Activated CD4-positive, alpha-beta T cell treated with anti-CD3 and anti-CD28 coated beads for 36 hours (primary cell): ENCODE measurements around the gene PNRC1. TPM values are rescaled to one million over a fixed set of nuclear protein-coding genes. Genes with fewer than 3 reads are reported as not detected.

Experiments
- ATAC-seq: fragments of 200-7000 bp; cut with Tn5 transposase; one replicate; pipeline ENCODE4 v1.10.0; 2021; ENCODE audit warnings: mild to moderate bottlenecking, moderate library complexity
- CTCF ChIA-PET: fragments of 350-600 bp; sonication (Branson Sonifier 250); formaldehyde crosslinking; loops from one replicate; lab custom pipeline; 2021; ENCODE audit warnings: antibody characterized with exemption; lab: Charles Lee
- POLR2A ChIA-PET: fragments of 350-600 bp; sonication (Branson Sonifier 250); formaldehyde crosslinking; loops from one replicate; lab custom pipeline; 2021; ENCODE audit warnings: antibody characterized with exemption, inconsistent platforms; lab: Charles Lee
- DNase-seq: peaks from one replicate; pipeline ENCODE4 v3.0.0-alpha.2; 2020
- H3K27ac Mint-ChIP-seq: one replicate; pipeline ENCODE4 v1.8.0; 2021; ENCODE audit warnings: mixed read lengths
- H3K27me3 Mint-ChIP-seq: one replicate; pipeline ENCODE4 v1.8.0; 2021; ENCODE audit warnings: mixed read lengths
- H3K36me3 Mint-ChIP-seq: one replicate; pipeline ENCODE4 v1.8.0; 2021; ENCODE audit warnings: low read depth, mixed read lengths
- H3K4me1 Mint-ChIP-seq: one replicate; pipeline ENCODE4 v1.8.0; 2021; ENCODE audit warnings: mixed read lengths
- H3K4me3 Mint-ChIP-seq: one replicate; pipeline ENCODE4 v1.8.0; 2021; ENCODE audit warnings: mild to moderate bottlenecking, moderate library complexity, mixed read lengths
- H3K9me3 Mint-ChIP-seq: one replicate; pipeline ENCODE4 v1.8.0; 2021; ENCODE audit warnings: low read depth, mixed read lengths
- intact Hi-C, 2 experiments: fragments of 100-400 bp; cut with DNase I in 1 of 2; cut with micrococcal nuclease in 1 of 2; formaldehyde crosslinking; loops; one replicate each; pipeline versions ENCODE4 v1.14.2 to v1.15.1; 2022 to 2024; cut with DNase I, micrococcal nuclease
- total RNA-seq, 2 experiments: library from RNA; stranded (reverse); gene quantifications; one replicate each; pipeline ENCODE4 v1.2.3, GENCODE V29; 2021

PNRC1 gene
- total RNA-seq, 2 experiments from 2014 or later = 85.6 to 93.7 TPM

- H3K27me3 Mint-ChIP-seq = no peaks in the 10 kb centered on the region
- H3K36me3 Mint-ChIP-seq = no peaks in the 10 kb centered on the region
These were observed 35.6 kb upstream of the PNRC1 start for GRCh38 chr6:89045011-89045387.

GRCh38 chr6:89045576-89045975, 35.0 kb upstream of the PNRC1 start:
- intact Hi-C loops = no loop called here
- H3K36me3 Mint-ChIP-seq = no peaks in the 10 kb centered on the region
- no peaks in the 10 kb centered on the region for H3K27me3 Mint-ChIP-seq
- no peak overlapping the region for H3K4me3 Mint-ChIP-seq
- CTCF ChIA-PET = no interaction called here
- DNase-seq (no peak), ATAC-seq (no peak)
- no peaks in the 10 kb centered on the region for H3K9me3 Mint-ChIP-seq
- no peaks in the 10 kb centered on the region for H3K4me1 Mint-ChIP-seq
- H3K27ac Mint-ChIP-seq = no peak overlapping the region
- POLR2A ChIA-PET = no interaction called here

More at GRCh38 chr6:89045011-89045387, 35.6 kb upstream of the PNRC1 start:
- H3K4me1 Mint-ChIP-seq = no peaks in the 10 kb centered on the region
- no peak overlapping the region for H3K4me3 Mint-ChIP-seq
- intact Hi-C loops = no loop called here
- ChIA-PET CTCF (no interaction called here), POLR2A (no interaction called here)
- no peak overlapping the region for H3K27ac Mint-ChIP-seq
- no peak for ATAC-seq
- no peaks in the 10 kb centered on the region for H3K9me3 Mint-ChIP-seq
- no peak for DNase-seq

- Mint-ChIP-seq H3K27ac (no peak overlapping the region), H3K36me3 (no peaks in the 10 kb centered on the region), H3K9me3 (no peaks in the 10 kb centered on the region), H3K4me1 (peaks cover 12% of the 10 kb centered on the region), H3K27me3 (no peaks in the 10 kb centered on the region), H3K4me3 (no peak overlapping the region)
- no peak for ATAC-seq
- intact Hi-C loops = no loop called here
- POLR2A ChIA-PET = no interaction called here
- CTCF ChIA-PET = interaction anchor here (1.2 to 1.7 kb wide), 2 partner anchors 22 to 65 kb away, joined by 3 to 4 read pairs; no protein-coding TSS in a partner anchor
- DNase-seq = no peak
These were observed 33.1 kb upstream of the PNRC1 start for GRCh38 chr6:89047473-89047872.

- no peak for DNase-seq
- no peak for ATAC-seq
- Mint-ChIP-seq H3K4me1 (peaks cover 12% of the 10 kb centered on the region), H3K27ac (no peak overlapping the region), H3K4me3 (no peak overlapping the region), H3K9me3 (no peaks in the 10 kb centered on the region), H3K27me3 (no peaks in the 10 kb centered on the region), H3K36me3 (no peaks in the 10 kb centered on the region)
- ChIA-PET POLR2A (no interaction called here), CTCF (interaction anchor here (0.6 kb wide), 1 partner anchor 29 kb away, joined by 3 read pairs; no protein-coding TSS in a partner anchor)
- intact Hi-C loops = no loop called here
These were observed 32.1 kb upstream of the PNRC1 start for GRCh38 chr6:89048288-89048923.

GRCh38 chr6:89048985-89049384, 31.6 kb upstream of the PNRC1 start:
- no peaks in the 10 kb centered on the region for H3K27me3 Mint-ChIP-seq
- CTCF ChIA-PET = no interaction called here
- no peaks in the 10 kb centered on the region for H3K9me3 Mint-ChIP-seq
- no peak for ATAC-seq
- POLR2A ChIA-PET = no interaction called here
- intact Hi-C loops = no loop called here
- no peak overlapping the region for H3K27ac Mint-ChIP-seq
- H3K4me3 Mint-ChIP-seq = no peak overlapping the region
- peaks cover 12% of the 10 kb centered on the region for H3K4me1 Mint-ChIP-seq
- DNase-seq = no peak
- H3K36me3 Mint-ChIP-seq = no peaks in the 10 kb centered on the region

- CTCF ChIA-PET = interaction anchor here (0.5 to 1.2 kb wide), 3 partner anchors 28 to 95 kb away, joined by 3 read pairs; no protein-coding TSS in a partner anchor
- no peak for ATAC-seq
- intact Hi-C loops = no loop called here
- Mint-ChIP-seq H3K9me3 (no peaks in the 10 kb centered on the region), H3K4me3 (no peak overlapping the region), H3K27me3 (no peaks in the 10 kb centered on the region), H3K4me1 (peaks cover 12% of the 10 kb centered on the region), H3K27ac (no peak overlapping the region), H3K36me3 (no peaks in the 10 kb centered on the region)
- DNase-seq = no peak
- POLR2A ChIA-PET = no interaction called here
These were observed 30.4 kb upstream of the PNRC1 start for GRCh38 chr6:89050155-89050554.

GRCh38 chr6:89050697-89051096, 29.9 kb upstream of the PNRC1 start:
- ChIA-PET CTCF (interaction anchor here (0.5 to 1.2 kb wide), 4 partner anchors 28 to 249 kb away, joined by 3 to 4 read pairs (median 3); no protein-coding TSS in a partner anchor), POLR2A (no interaction called here)
- H3K36me3 Mint-ChIP-seq = no peaks in the 10 kb centered on the region
- peaks cover 12% of the 10 kb centered on the region for H3K4me1 Mint-ChIP-seq
- intact Hi-C loops = no loop called here
- ATAC-seq = peak; percentile 26
- no peak for DNase-seq
- no peaks in the 10 kb centered on the region for H3K27me3 Mint-ChIP-seq
- no peaks in the 10 kb centered on the region for H3K9me3 Mint-ChIP-seq
- no peak overlapping the region for H3K4me3 Mint-ChIP-seq
- no peak overlapping the region for H3K27ac Mint-ChIP-seq

GRCh38 chr6:89051676-89052075, 28.9 kb upstream of the PNRC1 start:
- POLR2A ChIA-PET = no interaction called here
- ATAC-seq (peak; percentile 71), DNase-seq (no peak)
- Mint-ChIP-seq H3K27ac (peak overlapping the region; percentile 48), H3K4me1 (peaks cover 12% of the 10 kb centered on the region), H3K36me3 (no peaks in the 10 kb centered on the region), H3K27me3 (no peaks in the 10 kb centered on the region), H3K9me3 (no peaks in the 10 kb centered on the region), H3K4me3 (no peak overlapping the region)
- intact Hi-C loops = no loop called here
- CTCF ChIA-PET = no interaction called here

- Mint-ChIP-seq H3K4me3 (no peak overlapping the region), H3K36me3 (no peaks in the 10 kb centered on the region), H3K27me3 (no peaks in the 10 kb centered on the region), H3K9me3 (no peaks in the 10 kb centered on the region), H3K27ac (no peak overlapping the region), H3K4me1 (peaks cover 12% of the 10 kb centered on the region)
- ChIA-PET CTCF (interaction anchor here (1.1 kb wide), 1 partner anchor 72 kb away, joined by 4 read pairs; no protein-coding TSS in a partner anchor), POLR2A (no interaction called here)
- no peak for ATAC-seq
- DNase-seq = no peak
- intact Hi-C loops = no loop called here
These were observed 26.3 kb upstream of the PNRC1 start for GRCh38 chr6:89054208-89054607.

- no peak overlapping the region for H3K27ac Mint-ChIP-seq
- no peaks in the 10 kb centered on the region for H3K9me3 Mint-ChIP-seq
- no peak overlapping the region for H3K4me3 Mint-ChIP-seq
- ChIA-PET CTCF (no interaction called here), POLR2A (no interaction called here)
- no peak for ATAC-seq
- intact Hi-C loops = loop anchor here in 1 of 2 experiments (2.0 kb wide), 1 partner anchor 53 kb away; no protein-coding TSS in a partner anchor
- no peaks in the 10 kb centered on the region for H3K27me3 Mint-ChIP-seq
- no peaks in the 10 kb centered on the region for H3K4me1 Mint-ChIP-seq
- H3K36me3 Mint-ChIP-seq = no peaks in the 10 kb centered on the region
- no peak for DNase-seq
These were observed 22.8 kb upstream of the PNRC1 start for GRCh38 chr6:89057759-89058158.

GRCh38 chr6:89058627-89059026, 21.9 kb upstream of the PNRC1 start:
- no peak overlapping the region for H3K27ac Mint-ChIP-seq
- H3K27me3 Mint-ChIP-seq = no peaks in the 10 kb centered on the region
- H3K36me3 Mint-ChIP-seq = no peaks in the 10 kb centered on the region
- no peak for DNase-seq
- POLR2A ChIA-PET = no interaction called here
- intact Hi-C loops = loop anchor here in 1 of 2 experiments (2.0 kb wide), 1 partner anchor 52 kb away; no protein-coding TSS in a partner anchor
- H3K9me3 Mint-ChIP-seq = no peaks in the 10 kb centered on the region
- H3K4me3 Mint-ChIP-seq = no peak overlapping the region
- no peak for ATAC-seq
- CTCF ChIA-PET = no interaction called here
- H3K4me1 Mint-ChIP-seq = no peaks in the 10 kb centered on the region

- DNase-seq = no peak
- ChIA-PET POLR2A (no interaction called here), CTCF (no interaction called here)
- H3K36me3 Mint-ChIP-seq = no peaks in the 10 kb centered on the region
- intact Hi-C loops = loop anchor here in 1 of 2 experiments (2.0 kb wide), 1 partner anchor 52 kb away; no protein-coding TSS in a partner anchor
- H3K4me3 Mint-ChIP-seq = no peak overlapping the region
- no peak overlapping the region for H3K27ac Mint-ChIP-seq
- no peak for ATAC-seq
- H3K9me3 Mint-ChIP-seq = no peaks in the 10 kb centered on the region
- no peaks in the 10 kb centered on the region for H3K27me3 Mint-ChIP-seq
- H3K4me1 Mint-ChIP-seq = no peaks in the 10 kb centered on the region
These were observed 21.3 kb upstream of the PNRC1 start for GRCh38 chr6:89059227-89059626.
